Fibroblast of skin of left quadriceps (primary cell): ENCODE results near the gene ARMC6.
A peak's percentile ranks its signal among the peaks of the same experiment; 100 is the strongest.

Source experiments
- DNase-seq, 2 experiments: peaks; one replicate each; pipeline ENCODE4 v3.0.0-alpha.2; 2013; ENCODE audit warnings: low read depth in 2 of 2

The ARMC6 gene

DNA sequence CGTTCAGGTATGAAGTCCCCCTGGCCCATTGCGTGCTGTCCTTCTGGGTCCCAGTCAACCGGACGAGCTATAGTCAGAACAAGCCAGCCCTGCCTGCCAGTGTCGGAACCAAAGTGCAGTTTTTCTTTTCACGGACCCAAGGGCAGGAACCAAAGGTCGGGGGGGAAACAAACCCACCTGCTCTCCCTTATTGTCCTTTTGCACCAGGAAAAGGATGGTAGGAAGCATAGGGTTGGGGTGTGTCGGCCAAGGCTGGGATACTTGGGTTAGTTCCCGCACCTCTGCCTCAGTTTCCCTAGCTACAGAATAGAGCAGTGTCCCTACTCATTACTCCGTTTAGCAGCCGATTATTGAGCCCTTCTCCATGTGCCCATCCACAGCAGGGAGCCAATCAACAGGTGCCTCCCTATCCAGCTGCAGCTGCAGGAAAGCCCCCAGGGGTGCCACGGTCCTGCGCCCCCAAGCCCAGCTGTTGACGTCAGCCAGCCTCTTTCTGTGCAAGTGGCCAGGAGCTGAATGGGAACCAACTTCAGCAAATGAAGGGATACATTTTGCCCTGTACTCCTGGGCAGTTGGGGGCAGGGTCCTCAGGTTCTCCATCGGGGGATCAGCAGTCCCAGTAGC, 21.0 kb downstream of the ARMC6 start:
- no peak for DNase-seq

DNA sequence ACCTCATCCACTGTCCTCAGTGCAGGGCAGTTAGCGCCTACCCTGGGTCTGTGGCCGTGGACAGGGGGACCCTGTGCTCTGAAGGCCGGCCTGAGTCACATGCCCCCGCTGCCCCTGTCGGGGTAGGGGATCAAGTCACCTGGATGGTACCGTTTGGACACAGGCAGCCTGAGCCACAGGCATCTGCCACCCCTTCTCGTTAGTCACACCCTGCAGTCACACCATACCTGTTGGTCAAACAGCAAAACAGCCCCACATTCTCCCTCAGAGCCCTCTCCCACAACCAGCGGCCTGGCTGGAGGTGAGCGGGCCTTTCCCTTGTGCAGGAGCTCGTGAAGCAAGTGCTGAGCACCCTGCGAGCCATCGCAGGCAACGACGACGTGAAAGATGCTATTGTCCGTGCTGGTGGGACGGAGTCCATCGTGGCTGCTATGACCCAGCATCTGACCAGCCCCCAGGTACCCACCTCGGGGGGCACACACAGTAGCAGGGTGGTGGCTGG, 21.6 kb downstream of the ARMC6 start:
- no peak for DNase-seq

DNA sequence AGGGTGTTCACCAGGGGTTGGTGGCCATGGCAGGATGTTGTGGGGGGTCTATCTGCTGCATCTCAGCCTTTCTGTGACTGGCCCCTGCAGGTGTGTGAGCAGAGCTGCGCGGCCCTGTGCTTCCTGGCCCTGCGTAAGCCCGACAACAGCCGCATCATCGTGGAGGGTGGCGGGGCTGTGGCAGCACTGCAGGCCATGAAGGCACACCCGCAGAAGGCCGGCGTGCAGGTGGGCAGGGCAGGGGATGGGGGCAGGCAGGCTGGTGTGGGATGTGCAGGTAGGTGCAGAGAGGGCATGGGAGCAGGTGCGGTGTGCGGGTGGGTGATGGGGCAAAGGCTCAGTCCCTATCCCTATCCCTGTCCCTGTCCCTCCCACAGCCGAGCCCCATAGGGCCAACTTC, 22.3 kb downstream of the ARMC6 start:
- DNase-seq = no peak

DNA sequence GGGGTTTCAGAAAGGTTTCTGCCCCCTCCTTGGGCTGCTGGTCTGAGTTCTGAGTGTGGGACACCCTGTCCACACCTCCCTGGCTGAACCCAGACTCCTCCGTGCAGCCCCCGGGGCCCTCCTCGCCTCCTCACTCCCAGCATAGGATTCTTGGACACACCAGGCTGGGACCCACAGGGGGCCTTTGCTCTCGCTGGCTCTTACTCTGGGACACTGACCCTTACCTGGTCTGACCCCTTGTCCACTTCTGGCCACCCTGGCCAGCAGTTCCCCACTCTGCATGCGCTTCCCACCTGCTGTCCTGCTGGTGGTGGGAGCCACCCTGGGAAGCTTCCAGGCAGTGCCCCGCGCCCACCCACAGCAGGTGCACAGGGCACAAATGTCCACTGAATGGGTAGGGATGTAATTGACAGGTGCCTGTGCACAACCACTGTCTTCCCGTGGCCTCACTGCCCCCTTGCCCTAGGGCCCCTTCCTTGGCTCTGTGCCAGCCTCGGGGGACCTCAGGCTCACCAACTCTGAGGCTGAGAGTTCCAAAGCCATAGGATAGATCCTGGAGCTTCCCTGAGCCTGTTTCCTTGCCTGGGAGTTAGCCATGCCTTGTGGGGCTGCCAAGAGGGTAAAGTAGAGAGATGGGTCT, 23.4 kb downstream of the ARMC6 start:
- DNase-seq = no peak

DNA sequence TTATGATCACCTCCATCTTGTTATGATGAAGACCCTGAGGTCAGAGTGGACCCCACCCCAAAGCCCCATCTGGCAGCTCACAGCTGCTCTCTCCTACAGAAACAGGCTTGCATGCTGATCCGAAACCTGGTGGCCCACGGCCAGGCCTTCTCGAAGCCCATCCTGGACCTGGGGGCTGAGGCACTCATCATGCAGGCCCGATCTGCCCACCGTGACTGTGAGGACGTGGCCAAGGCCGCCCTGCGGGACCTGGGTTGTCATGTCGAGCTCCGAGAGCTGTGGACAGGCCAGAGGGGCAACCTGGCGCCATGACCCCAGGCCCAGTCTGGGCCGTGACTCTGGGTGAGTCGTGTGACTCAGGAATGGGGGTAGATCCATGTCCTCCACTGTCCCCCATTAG, 23.9 kb downstream of the ARMC6 start:
- DNase-seq = no peak

DNA sequence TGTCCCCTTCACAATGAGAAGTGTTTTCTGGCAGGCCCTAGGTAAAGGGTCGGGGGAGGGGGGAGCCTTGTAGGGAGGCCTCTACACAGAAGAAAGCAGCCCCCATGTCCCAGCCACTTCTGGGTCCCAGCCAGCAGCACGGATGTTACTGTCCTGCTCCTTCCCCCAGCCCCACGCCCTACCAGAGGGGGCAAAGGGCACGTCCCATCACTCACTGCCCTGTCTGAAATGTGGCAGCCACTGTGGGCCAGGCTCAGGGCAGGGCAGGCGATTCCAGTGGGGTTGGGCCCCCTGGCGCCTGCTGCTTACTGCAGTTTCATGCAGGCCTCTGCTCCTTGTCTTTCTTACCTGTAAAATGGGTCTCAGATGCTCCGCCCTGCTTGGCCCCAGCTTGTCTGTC, 24.3 kb downstream of the ARMC6 start:
- DNase-seq = no peak

DNA sequence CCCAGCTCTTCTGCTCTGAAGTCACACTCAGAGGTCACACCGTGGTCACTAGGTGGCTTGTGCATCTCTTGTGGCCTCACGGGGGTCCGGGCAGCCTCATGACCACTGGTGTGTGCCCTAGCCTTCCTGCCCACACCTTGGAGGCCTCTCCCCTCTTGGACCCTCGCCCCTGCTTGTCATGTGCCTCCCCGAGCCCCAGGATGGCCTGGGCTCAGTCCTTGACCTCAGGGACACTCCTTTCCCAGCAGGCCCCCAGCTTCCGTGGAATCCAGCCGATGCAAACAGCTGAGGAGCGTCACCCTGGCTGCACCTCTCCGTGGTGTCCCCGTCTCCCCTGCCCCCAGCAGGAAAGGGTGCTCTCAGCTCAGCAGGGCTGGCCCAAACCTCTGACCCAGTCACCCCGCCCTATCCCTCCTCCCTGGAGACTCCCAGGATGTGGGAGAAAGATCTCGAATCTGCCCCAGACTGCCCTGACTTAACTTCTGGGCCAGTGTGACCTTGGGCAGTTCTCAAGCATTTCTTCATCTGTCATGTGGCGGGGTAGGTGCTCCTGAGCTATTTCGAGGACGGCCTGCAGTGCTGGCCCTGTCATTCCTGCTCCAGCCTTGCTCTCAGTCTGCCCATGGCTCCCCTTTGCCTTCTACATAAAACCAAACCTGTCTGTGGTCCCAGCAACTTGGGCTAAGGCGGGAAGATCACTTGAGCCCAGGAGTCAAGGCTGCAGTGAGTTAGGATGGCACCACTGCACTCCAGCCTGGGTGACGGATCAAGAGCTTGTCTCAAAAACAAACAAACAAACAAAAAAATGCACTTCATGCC, 25.8 kb downstream of the ARMC6 start:
- DNase-seq = no peak

DNA sequence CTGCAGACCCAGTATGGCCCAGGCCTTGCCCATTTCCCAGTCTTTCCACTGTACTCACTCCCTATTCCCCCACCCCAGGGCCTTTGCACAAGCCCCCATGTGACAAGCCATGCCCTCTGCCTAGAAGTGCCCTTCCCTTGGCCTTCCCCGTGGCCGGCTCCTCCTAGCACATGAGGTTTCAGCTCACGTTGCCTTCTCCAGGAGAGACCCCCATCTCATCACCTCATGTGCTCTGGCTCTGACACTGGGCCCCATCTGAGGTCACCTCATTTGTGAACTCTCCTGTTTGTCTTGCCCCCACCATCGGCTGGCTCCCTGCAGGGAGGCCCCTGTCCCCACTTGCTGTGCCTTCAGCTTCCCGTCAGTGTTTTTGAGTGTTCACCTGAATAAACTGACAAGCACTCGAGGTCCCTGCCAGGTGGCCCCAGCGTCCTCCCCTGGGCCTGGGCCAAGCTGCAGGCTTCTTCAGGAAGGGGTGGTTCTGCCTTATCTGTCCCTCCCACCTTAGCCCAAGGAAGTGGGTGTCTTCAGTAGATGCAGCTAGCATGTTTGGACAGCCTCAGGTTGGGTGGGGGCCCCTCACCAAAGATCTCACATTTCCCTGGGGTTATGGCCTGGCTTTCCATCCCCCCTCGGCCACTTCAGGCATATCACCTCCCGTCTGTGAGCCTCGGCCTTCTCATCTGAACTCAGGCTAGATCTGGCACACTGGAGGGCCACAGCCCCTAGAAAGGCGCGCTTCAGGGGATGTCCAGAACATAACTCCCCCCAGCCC, 26.6 kb downstream of the ARMC6 start:
- DNase-seq = no peak

DNA sequence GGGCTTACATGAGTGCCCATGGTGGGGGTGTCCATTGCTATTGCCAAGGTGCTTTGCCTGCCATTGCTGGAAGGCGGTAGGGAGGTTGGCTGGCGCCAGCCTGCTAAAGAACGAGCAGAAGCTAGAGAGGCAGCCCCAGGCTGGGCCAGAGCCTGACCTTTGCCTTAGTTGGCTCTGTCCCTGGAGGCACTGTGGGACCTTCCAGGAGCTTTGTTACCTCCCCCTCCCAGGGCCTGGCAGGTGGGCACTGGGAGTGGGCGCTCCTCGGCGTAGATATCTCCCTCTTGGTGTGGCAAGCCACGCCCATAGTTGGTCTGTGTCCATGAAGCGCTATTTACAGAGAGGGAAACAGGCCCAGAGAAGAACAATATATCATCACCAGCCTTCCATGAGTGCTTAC, 28.1 kb downstream of the ARMC6 start:
- DNase-seq = no peak

DNA sequence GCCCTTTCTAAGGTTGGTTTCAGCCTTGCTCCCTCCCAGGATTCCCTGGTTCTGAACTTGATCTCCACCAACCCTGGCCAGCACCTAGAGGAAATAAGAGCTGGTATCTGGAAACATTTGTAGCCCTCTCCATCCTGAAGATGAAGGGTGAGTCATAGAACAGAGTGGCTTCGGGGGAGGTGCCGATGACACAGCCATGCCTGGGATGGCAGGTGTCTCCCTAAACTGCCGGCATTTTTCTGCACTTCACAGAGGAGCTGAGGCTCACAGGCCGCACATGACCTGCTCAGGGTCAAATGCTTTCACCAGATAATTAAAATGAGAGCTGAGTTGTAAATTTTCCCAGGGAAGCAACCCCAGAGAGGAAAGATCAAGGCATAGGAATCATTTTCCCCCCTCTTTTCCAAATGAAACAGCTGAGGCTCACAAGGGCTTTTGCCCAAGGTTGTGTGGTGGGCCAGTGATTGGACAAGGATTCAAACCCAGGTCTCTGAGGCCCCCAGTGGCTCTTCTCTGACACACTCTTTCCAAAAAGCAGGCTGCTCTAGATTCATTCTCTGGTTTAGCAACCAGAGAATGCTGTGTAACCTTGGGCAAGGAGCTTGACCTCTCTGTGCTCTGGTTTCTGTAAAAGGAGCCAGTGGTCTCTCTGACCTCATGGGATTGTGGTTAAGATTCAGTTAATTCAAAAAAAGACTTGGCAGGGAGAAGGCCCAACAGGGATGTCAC, 29.2 kb downstream of the ARMC6 start:
- DNase-seq = peak in 1 of 2 experiments; percentile 2

DNA sequence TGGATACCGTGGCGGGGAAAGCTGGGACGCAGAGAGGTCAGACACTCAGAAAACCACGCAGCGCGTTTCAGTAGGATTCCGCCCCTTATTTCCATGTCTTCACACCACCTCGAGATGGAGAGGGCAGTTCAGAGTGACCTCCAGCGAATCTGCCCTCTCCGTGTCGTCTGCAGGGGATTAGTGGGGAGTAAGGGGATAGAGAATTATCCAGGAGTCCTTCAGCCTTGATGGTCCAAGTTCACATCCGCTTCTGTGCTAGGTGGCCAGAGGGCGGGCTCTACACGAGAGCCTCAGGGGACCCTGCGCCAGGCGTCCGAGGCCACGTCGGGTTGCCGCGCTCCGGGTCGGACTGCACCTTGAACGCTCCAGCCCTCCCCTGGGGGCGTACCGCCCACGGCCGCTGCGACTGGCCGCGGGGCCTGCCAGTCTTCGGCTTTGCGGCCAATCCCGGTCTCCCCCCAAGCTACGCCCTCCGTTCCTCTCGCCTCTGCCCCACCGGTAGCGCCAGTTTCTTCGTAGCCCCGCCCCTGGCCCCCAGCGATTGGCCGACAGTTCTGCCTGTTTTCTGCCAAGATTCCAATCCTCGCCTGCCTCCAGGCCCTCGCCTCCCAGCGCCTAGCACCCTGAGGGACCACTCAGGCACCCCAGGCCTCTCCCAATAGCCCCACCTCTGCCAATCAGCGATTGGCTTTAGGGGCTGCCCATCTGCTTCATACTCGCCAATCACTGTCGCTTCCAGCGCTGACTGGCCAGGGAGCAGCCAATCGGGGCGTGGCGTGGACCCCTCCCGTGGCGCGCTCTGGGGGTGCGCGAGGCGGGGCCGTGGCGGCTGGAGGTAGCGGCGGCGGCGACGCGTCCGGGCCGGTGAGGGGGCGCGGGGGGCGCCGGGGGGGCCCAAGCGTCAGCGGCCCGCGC, 30.0 kb downstream of the ARMC6 start, which contains the start of gene SLC25A42:
Gene SLC25A42 (plus strand): TSS at position 812 of the 915 bp plus-strand sequence. CDS start 32,131 bp downstream, outside the sequence.
- DNase-seq = peak; percentile 100

DNA sequence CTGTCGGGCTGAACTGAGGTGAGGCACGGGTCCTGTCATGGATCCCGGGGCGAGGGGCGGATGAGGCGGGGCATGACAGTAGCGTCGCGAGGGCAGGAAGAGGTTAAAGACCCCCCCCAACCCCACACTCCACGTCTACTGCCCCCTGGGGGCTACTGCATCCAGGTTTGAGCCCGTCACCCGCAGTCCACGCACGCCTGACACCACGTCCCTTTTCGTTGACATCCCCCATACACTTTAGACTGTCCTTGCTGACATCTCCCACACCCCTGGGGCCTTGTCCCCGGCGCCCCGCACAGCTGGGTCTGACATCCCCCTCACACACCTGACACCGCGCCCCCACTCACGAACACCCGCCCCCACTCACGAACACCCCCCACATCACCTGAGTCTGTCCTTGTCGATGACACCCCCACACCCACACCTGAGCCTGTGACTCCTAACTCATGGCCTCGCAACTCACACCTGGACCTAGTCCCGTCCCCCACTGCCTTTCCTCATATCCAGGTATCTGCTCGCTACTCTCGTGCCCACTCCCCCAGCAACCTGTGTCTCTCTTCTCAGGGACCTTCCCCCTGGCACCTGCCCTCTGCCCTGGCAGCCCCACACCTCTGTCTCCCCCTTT, 30.8 kb downstream of the ARMC6 start:
- no peak for DNase-seq

DNA sequence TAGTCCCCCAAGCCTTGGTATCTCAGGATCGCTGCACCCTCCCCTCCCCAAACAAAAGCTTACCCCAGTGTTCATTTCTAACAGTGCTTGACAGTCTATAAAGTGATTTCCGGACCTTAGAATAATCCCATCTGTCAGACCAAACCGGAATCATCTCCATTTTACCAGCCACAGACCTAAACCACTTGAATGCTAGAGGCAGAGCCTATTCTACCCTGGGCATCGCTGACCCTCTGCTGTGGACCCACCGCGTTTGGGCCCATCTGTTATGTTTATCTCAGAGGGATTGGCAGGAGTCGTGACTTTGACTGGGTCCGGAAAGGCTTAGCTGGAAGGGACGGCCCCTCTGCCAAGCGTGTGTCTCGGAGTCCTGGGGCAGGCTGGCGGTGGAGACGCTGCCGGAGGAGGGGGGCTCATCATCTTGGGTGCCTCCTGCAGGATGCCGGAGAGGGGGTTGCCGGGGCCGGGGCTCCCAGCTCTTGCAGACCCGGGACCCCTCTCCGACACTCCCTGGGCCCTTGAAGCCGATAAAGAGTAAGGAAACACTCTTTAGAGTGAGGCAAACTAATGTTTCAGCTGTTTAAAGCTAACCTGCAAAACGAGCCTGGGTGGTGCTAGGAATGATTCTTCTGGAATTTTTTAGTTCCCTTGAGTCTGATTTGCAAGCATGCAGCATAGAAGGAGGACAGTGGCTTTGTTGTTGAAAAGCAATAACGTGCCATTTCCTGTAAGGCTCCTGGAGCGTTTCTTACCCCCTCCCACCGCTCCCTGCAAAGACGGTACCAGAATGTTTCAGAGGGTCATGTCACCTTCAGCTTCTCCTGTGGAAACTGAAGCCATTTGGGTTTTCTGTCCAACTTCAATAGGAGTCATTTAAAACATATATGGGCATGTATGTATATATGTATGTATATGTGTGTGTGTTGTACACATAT, 31.7 kb downstream of the ARMC6 start:
- no peak for DNase-seq

DNA sequence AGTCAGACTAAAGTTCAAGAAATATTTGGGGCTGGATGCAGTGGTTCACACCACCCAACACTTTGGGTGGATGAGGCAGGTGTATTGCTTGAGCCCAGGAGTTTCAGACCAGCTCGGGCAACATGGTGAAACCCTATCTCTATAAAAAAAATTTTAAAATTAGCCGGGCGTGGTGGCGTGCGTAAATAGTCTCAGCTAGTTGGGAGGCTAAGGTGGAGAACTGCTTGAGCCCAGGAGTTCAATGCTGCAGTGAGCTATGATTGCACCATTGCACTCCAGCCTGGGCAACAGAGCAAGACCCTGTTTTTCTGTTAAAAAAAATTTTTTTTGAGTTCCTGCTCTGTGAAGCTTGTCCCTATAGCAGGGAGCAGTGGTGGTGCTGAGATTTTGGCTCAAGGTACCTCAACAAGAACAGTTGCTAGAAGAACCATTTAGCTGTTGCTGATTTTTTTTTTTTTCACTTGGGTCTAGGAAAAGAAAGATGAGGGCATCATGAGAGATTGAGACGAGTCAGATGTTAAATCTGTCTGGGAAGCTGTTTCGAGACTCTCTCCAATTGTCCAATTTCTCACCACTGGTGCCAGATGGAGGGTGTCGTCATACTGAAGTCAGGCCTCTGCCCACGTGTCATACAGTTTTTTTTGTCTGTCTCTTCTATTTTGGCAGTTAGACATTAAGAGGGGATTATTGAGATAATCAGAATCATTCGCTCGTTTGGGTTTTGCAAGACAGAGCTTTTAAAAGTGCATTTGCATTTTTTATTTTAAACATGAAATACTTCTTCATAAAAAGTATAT, 34.1 kb downstream of the ARMC6 start:
- peak in 1 of 2 experiments; percentile 3 for DNase-seq

DNA sequence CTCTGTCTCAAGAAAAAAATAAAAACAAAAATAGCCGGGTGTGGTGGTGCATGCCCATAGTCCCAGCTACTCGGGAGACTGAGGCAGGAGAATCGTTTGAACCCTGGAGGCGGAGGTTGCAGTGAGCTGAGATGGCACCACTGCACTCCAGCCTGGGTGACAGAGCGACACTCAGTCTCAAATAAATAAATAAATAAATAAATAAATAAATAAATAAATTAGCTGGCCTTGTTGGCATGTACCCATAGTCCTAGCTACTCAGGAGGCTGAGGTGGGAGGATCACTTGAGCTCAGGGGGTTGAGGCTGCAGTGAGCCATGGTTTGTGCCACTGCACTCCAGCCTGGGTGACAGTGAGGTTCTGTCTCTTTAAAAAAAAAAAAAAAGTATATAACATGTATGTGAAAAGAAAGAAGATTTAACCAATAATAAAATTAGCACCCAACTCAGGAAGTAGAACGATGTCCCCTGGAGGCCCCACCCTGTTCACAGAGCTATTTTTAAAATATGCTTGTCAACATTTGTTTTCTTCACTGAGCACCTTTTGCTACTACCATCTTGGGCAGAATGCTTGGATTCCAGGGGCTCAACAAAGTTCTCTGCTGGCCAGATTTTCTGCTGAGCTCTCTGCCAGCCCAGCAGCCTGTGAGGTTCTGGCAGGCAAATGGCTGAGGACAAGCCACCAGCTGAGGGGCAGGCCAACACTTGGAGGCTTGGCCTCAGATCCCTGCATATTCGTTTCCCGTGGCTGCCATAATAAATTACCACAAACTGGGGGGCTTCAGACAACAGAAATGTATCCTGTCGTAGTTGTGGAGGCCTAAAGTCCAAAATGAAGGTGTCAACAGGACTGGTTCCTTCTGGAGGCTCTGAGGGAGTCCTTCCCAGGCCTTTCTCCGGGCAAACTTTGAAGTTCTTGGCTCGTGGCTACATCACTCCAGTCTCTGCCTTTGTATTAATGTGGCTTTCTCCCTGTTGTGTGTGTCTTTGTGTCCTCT, 35.6 kb downstream of the ARMC6 start:
- no peak for DNase-seq

DNA sequence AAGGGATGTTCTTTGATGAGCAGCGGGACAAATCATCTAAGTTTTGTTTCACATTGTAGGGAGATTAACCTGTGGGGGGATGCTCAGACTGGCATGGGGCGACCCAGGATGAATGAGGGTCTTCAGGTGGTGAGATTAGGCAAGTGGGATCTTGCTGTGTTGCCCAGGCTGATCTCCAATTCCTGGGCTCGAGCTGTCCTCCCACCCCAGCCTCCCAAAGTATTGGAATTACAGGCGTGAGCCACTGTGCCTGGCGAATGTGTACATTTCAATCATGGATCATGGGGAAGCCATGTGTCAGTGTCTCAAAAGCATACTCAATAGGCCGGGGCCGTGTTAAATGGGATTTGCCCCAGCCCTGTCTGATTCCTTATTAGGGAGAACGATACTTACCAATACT, 38.5 kb downstream of the ARMC6 start:
- no peak for DNase-seq
